Measurements from ENCODE around the gene FBXO44.

The FBXO44 gene

GRCh38 chr1:11693024-11693590 lies 38.4 kb downstream of the FBXO44 start (continued):
- TF ChIP-seq ZNF335 (tag by site-specific recombination; conservative IDR thresholded peaks at IDR 0.05) (peak; percentile 22), ZBTB26 (tag by site-specific recombination; optimal IDR thresholded peaks at IDR 0.05) (no peak), ZEB2 (tag by site-specific recombination; IDR thresholded peaks at IDR 0.05) (0 out of 2 replicates have a peak, but pooled peaks have one; percentile 47), PRDM10 (tag by site-specific recombination; IDR thresholded peaks at IDR 0.05) (peak; percentile 78), ZBTB8A (tag by site-specific recombination; IDR thresholded peaks at IDR 0.05) (0 out of 2 replicates have a peak, but pooled peaks have one; percentile 30), ZIC2 (tag by site-specific recombination; IDR thresholded peaks at IDR 0.05) (peak; percentile 59), ZNF501 (tag by site-specific recombination; IDR thresholded peaks at IDR 0.05) (no peak), GLIS1 (tag by site-specific recombination; IDR thresholded peaks at IDR 0.05) (peak; percentile 67), SP7 (tag by site-specific recombination; IDR thresholded peaks at IDR 0.05) (peak; percentile 43), TCF7L2 (IDR thresholded peaks at IDR 0.05; ENCODE audit: borderline replicate concordance, low read depth, low read length) (no peak), ZSCAN23 (tag by site-specific recombination; IDR thresholded peaks at IDR 0.05) (no peak), ZNF747 (tag by site-specific recombination; IDR thresholded peaks at IDR 0.05) (no peak)

GRCh38 chr1:11693917-11694316 lies 39.2 kb downstream of the FBXO44 start:
- H3K27ac ChIP-seq (ENCODE audit: extremely low read depth, low read depth, low read length), result no peak overlapping the region
- no peak overlapping the region for H3K4me3 ChIP-seq (ENCODE audit: low read depth, low read length)
- peaks cover 9% of the 10 kb centered on the region; the same call in 1 of the 2 replicates for H3K4me1 ChIP-seq (ENCODE audit: control insufficient read depth, insufficient read depth, low read length)
- H3K9me3 ChIP-seq (ENCODE audit: control insufficient read depth, insufficient read depth, low read depth, low read length), result no peaks in the 10 kb centered on the region
- no peaks in the 10 kb centered on the region for H3K36me3 ChIP-seq (ENCODE audit: control insufficient read depth in 2 of 2, insufficient read depth in 1 of 2, low read length in 2 of 2)
- POLR2A ChIA-PET, result no interaction called here
- CTCF ChIA-PET, result interaction anchor here (0.7 to 2.4 kb wide), 3 partner anchors 17 to 29 kb away, joined by 3 to 6 read pairs (median 4); partner anchors contain the start of gene FBXO6
- TF ChIP-seq ZNF560 (tag by site-specific recombination; IDR thresholded peaks at IDR 0.05; ENCODE audit: borderline replicate concordance) (no peak), ZBTB11 (tag by site-specific recombination; conservative IDR thresholded peaks at IDR 0.05; ENCODE audit: low read depth) (no peak), ZNF362 (tag by site-specific recombination; IDR thresholded peaks at IDR 0.05) (no peak), ZNF211 (tag by site-specific recombination; IDR thresholded peaks at IDR 0.05; ENCODE audit: low read depth) (no peak)
